ENCODE data around the gene BARX2. TPM values are rescaled to one million over a fixed set of nuclear protein-coding genes. Genes with fewer than 3 reads are reported as not detected.

BARX2 gene
- total RNA-seq, 1 donor from 2014 or later, result not detected

DNA sequence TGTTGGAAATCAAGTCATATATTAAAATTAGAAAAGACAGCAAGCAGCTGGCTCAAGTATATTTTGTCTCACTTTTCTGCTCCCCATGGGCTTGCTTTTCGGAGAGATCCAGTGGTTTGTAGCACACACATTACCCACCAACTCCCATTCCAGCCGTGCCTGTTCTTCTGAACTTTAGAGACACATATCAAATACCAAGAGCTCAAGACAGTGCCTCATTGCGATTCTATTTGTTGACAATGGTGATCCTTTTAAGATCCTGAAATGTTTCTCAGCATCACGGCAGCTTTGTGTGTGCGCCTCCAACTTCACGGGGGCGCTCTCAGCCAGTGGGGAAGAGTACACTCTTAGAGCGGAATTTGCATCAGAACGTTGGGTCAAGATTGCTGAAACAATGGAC is 52.9 kb downstream of the BARX2 start:
- DNase-seq (ENCODE audit: low spot score in 2 of 2) (no peak), FAIRE-seq (no peak)

DNA sequence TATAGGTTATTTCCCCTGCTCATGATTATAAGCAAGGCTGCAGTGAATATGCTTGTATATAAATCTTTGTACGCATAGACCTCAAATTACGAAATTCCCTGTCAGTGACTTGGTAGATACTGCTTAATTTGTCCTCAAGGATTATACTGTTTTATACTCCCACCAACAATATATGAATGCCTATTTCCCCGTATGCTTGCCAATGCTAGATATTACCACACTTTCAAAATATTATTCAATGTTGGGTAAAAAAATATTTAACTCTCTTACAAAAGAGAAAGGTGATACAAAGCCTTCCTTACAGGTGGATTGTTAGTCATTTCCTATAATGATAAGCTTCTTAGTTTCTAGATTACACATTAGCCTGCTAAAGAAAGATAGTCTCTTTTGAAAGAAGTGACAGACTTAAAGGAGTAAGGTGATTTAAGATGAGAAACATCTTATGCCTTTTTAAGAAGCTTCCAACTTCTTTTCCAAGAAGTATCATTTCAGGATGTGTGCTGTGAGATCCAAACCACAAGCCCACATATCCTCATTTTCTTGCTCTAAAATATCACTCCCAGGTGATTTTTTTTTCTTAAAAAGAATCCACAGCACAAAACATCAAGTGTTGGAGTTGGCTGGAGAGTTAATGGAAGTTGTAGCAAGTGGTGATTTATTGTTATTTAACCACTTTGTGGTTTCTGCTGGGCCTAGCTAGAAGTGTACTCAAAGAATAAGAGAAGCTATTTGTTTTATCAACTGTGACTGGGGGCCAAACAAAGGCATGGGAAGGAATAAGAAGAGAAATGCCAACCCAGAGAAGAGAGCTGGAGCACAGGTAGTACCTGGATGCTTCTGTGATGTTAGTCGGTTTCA is 59.2 kb downstream of the BARX2 start:
- FAIRE-seq (no peak), DNase-seq (ENCODE audit: low spot score in 2 of 2) (no peak)

- FAIRE-seq (no peak), DNase-seq (ENCODE audit: low spot score in 2 of 2) (no peak)
Observed at GRCh38 chr11:129435499-129436245, 60.0 kb downstream of the BARX2 start.

DNA sequence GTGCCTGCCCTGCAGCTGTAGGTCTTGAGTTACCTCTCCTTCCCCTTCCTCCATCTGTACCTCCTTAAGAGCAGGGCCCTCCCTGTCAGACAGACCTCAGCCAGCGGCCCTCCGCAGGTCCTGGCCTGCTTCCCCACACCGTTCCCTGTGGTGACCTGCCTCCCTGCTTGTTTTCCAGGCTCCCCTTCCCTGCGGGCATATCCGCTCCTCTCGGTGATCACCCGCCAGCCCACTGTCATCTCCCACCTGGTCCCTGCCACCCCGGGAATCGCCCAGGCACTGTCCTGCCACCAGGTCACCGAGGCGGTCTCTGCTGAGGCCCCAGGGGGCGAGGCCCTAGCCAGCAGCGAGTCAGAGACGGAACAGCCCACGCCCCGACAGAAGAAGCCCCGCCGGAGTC is 60.9 kb downstream of the BARX2 start:
- DNase-seq (ENCODE audit: low spot score in 2 of 2) (no peak), FAIRE-seq (no peak)

DNA sequence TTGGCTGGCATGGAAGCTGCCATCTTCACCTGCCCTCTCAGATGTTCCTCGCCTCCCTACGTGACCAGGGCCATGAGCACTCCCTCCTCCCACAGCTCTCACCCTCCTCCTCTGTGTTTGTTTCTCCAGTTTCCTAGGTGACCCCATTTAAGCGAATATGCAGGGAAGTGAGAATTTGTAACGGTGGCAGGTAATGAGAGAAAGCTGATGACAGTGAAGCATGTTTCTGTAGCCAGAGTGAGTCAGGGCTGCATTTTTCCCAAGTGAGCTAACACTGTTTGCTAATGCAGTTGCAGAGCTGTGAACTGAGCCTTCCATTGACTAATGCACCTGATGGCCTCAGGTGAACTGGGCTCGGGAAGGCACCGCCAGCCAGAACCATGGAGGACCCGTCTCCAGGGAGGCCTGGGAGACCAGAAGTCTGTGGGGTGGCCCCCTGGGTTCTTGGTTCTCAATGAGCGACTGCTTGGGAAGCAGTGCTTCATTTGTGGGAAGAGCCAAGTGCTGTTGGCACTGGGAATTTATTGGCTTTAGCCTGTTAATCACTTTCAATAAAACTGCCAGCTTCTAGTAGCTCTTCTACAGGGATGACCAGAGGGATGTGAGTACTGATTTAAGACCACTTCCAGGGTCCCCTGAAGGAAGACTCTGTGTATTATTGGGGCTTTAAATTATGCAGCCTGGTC is 64.5 kb downstream of the BARX2 start:
- FAIRE-seq (no peak), DNase-seq (ENCODE audit: low spot score in 2 of 2) (no peak)

DNA sequence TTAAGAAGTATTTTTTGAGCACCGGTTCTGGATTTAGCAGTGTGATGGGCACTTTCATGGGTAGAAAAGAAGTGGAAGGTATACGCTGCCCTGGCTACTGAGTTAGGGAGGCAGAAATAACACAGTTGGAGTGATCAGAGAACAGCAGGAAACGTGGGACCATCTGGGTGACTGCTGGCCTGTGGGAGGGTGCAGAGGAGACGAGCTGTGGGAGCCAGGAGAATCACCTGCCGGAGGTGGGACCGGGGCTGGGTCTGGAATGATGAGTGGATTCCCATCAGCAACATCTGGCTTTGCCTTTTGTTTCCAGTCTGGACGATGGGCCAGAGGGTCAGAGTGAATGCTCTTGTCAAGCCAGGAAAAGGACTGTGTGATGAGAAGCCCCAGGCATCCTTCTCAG is 66.5 kb downstream of the BARX2 start:
- FAIRE-seq (no peak), DNase-seq (ENCODE audit: low spot score in 2 of 2) (no peak)

- DNase-seq (ENCODE audit: low spot score in 2 of 2) (no peak), FAIRE-seq (no peak)
Observed at GRCh38 chr11:129443276-129443675, 67.6 kb downstream of the BARX2 start.

- FAIRE-seq (no peak), DNase-seq (ENCODE audit: low spot score in 2 of 2) (no peak)
Observed at GRCh38 chr11:129444274-129444673, 68.6 kb downstream of the BARX2 start.

- FAIRE-seq, result no peak
- DNase-seq (ENCODE audit: low spot score in 2 of 2), result no peak
Observed at GRCh38 chr11:129445226-129445625, 69.6 kb downstream of the BARX2 start.

- no peak for DNase-seq (ENCODE audit: low spot score in 2 of 2)
- no peak for FAIRE-seq
Observed at GRCh38 chr11:129446572-129446971, 70.9 kb downstream of the BARX2 start.

- FAIRE-seq (no peak), DNase-seq (ENCODE audit: low spot score in 2 of 2) (no peak)
Observed at GRCh38 chr11:129447654-129448239, 72.1 kb downstream of the BARX2 start.

DNA sequence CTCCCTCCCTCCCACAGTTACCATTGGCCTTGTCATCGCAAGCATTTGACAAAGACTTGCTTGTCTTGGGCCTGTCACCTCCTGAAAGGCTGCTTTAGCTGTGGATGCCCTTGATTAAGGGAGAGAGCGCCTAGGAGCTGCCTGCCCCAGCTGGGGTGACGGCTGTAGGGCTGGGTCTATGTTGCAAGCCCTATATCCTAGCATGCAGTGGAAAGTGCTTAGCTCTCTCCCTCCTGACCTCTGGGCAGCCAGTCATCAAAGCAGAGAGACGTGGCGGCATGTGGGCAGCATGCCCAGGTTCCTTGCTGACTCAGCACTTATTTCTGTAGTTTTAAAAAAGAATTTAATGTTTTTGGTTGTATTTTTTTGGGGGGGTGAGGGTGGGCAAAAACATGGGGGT is 75.9 kb downstream of the BARX2 start:
- FAIRE-seq (no peak), DNase-seq (ENCODE audit: low spot score in 2 of 2) (no peak)

DNA sequence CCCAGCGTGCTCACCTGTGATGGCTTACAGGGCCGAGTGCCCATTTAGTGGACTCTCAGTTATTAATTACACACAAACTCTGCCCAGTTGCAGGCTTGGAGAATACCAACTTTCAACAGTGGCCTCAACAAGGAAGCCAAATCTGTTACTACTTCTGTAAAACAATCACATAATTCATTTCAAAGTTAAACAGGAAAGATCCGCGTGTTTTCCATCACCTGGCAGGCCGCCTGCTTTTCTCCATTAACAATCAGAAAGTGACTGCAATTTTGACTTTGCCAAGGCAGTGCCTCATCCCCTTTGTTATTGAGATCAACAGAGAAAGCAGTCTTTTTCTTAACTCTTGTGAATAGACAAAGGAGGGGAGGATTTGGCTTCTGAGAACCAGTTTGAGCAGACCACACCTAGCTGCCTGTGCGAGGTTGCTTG is 77.7 kb downstream of the BARX2 start:
- no peak for FAIRE-seq

GRCh38 chr11:129455101-129455500 is 79.5 kb downstream of the BARX2 start:
- FAIRE-seq, result no peak

More for the DNA sequence above, 77.7 kb downstream of the BARX2 start:
- DNase-seq (ENCODE audit: low spot score in 2 of 2), result no peak

GRCh38 chr11:129455756-129456655 is 80.4 kb downstream of the BARX2 start:
- no peak for FAIRE-seq

More at GRCh38 chr11:129455101-129455500, 79.5 kb downstream of the BARX2 start:
- DNase-seq (ENCODE audit: low spot score in 2 of 2), result no peak

DNA sequence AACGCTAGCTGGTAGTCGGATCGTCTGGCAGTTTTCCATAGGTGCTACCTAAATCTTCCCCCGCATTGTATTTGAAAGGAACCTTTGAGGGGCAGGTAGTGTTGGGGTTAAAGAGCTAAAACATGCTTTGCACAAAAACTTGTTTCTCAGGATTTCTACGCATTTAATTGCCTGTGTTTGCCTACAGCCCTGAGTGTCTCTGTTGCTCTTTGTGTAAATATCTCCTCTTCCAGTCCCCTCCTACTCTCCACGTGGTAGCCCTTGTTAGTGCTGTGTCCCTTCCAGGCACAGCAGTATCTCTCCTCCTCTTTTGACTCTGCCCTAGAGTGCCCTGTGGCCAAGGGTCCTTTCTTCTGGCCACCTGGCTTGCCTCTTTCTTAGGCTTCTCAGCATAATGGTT is 81.7 kb downstream of the BARX2 start:
- FAIRE-seq, result no peak
- DNase-seq (ENCODE audit: low spot score in 2 of 2), result no peak

More at GRCh38 chr11:129455756-129456655, 80.4 kb downstream of the BARX2 start:
- DNase-seq (ENCODE audit: low spot score in 2 of 2), result no peak

GRCh38 chr11:129458278-129458677 is 82.6 kb downstream of the BARX2 start:
- DNase-seq (ENCODE audit: low spot score in 2 of 2), result no peak
- FAIRE-seq, result no peak

DNA sequence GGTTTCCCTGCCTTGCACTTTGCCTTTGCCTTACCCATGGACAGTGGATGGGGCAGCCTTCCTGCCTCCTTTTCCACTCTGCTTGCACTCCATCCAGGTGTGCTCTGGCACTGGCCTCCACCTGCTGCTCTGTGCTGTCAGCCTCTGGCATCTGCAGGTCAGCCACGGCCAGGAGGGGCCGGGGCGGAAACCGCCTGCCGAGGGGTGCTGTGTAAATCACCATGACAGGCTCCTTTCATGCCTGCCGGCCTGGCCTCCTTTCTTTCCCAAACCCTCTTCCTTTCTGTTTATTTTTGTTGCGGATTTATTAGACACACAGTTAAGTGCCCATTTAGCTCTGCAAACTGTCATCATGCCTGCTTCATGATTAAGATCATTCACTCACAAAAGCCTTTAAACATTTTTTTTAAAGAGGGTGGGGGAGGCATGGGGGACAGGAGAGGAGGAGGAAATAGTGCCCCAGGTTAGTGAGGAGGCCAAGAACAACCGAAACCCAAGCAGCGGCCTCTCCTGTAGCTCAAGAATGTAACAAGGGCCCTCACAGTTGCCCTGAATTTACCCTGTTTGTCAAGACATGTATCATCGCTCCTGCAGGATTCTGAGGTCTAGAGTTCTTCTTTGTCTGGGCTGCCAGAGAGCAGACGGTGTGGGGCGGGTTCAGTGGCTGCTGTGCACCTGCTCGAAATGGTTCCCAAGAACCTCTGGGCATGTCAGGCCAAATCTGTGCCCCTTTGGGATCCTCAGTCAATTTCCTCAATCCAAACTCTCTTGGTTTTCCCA is 83.3 kb downstream of the BARX2 start:
- FAIRE-seq, result no peak
- DNase-seq (ENCODE audit: low spot score in 2 of 2), result no peak

GRCh38 chr11:129460714-129461113 is 85.1 kb downstream of the BARX2 start:
- no peak for FAIRE-seq

More at GRCh38 chr11:129460714-129461113, 85.1 kb downstream of the BARX2 start:
- DNase-seq (ENCODE audit: low spot score in 2 of 2), result no peak
